Measurements from ENCODE around the gene CCND1. TPM values are rescaled to one million over a fixed set of nuclear protein-coding genes. Genes with fewer than 3 reads are reported as not detected.

The CCND1 gene
- total and polyA plus RNA-seq, 12 donors = 11.4 to 292 (median 173) TPM

- DNase-seq (peak in 1 of 2 donors; percentile 46), ATAC-seq (peak in 3 of 8 donors; percentile 12 to 19 (median 14))
- peaks cover 0 to 53% (median 40%) of the 10 kb centered on the region in 9 donors for H3K4me1 ChIP-seq
- peaks cover 0 to 7% (median 0%) of the 10 kb centered on the region in 11 donors for H3K9me3 ChIP-seq
- no peaks in the 10 kb centered on the region for H3K36me3 ChIP-seq
- H3K27ac ChIP-seq = peak overlapping the region in 5 of 10 donors; percentile 21 to 44 (median 34)
- H3K4me3 ChIP-seq = no peak overlapping the region
- peaks cover 0 to 51% (median 14%) of the 10 kb centered on the region in 7 donors for H3K27me3 ChIP-seq
- WGBS, 2 donors = 52 to 73% methylated on average over 7 of the region's 7 CpGs
- intact Hi-C loops (cut with DNase I) = loop anchor here in 2 of 10 donors (10.0 kb wide), 2 partner anchors 140 to 190 kb away; no protein-coding TSS in a partner anchor
- TF ChIP-seq CTCF (IDR thresholded peaks at IDR 0.05) = no peak
These were observed 6.4 kb upstream of the CCND1 start for GRCh38 chr11:69634590-69634989.

DNA sequence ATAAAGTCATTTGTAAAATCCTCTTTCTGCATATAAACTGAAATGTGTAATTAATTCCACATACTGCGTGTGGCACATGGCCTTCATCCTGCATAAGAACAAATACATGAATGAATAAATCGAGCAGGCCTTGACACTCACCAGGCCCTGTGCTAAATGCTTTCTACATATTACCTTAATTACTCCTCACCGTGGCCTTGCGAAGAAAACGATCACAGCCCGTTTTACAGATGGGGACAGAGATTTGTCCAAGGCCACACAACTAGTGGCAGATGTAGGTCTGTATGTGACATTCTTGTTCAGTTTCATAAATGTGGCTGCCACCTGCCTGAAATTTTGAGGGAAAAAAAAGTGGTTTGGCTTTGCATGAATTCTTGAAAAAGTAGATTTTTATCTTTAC, 5.8 kb upstream of the CCND1 start:
- peaks cover 0 to under 1% (median 0%) of the 10 kb centered on the region in 11 donors for H3K9me3 ChIP-seq
- ATAC-seq (no peak), DNase-seq (no peak)
- peak overlapping the region in 1 of 10 donors; percentile 44 for H3K27ac ChIP-seq
- intact Hi-C loops (cut with DNase I) = loop anchor here in 5 of 10 donors (5.0 to 10.0 kb wide), 4 partner anchors 138 to 193 kb away; no protein-coding TSS in a partner anchor
- 72 to 73% methylated on average over 6 of the region's 6 CpGs for whole genome bisulfite sequencing, 2 donors
- no peak for TF ChIP-seq CTCF (IDR thresholded peaks at IDR 0.05)
- no peaks in the 10 kb centered on the region for H3K36me3 ChIP-seq
- peaks cover 0 to 57% (median 14%) of the 10 kb centered on the region in 7 donors for H3K27me3 ChIP-seq
- no peak overlapping the region for H3K4me3 ChIP-seq
- peaks cover 0 to 59% (median 46%) of the 10 kb centered on the region in 9 donors for H3K4me1 ChIP-seq

GRCh38 chr11:69635804-69636511, 5.0 kb upstream of the CCND1 start:
- ATAC-seq = peak in 1 of 8 donors; percentile 1
- intact Hi-C loops (cut with DNase I) = loop anchor here in 5 of 10 donors (5.0 to 10.0 kb wide), 4 partner anchors 139 to 194 kb away; no protein-coding TSS in a partner anchor
- Histone ChIP-seq H3K27ac (peak overlapping the region in 7 of 10 donors; percentile 54 to 95 (median 75)), H3K4me1 (peaks cover 0 to 65% (median 52%) of the 10 kb centered on the region in 9 donors), H3K4me3 (peak overlapping the region in 9 of 10 donors; percentile 44 to 99 (median 81)), H3K9me3 (no peaks in the 10 kb centered on the region), H3K27me3 (peaks cover 0 to 65% (median 14%) of the 10 kb centered on the region in 7 donors), H3K36me3 (no peaks in the 10 kb centered on the region)
- no peak for DNase-seq
- TF ChIP-seq CTCF (IDR thresholded peaks at IDR 0.05) = no peak
- 10 to 16% methylated on average over 17 of the region's 17 CpGs for WGBS, 2 donors

GRCh38 chr11:69636512-69637197, 4.3 kb upstream of the CCND1 start:
- DNase-seq (peak; percentile 78 to 88), ATAC-seq (peak; percentile 29 to 61 (median 52))
- intact Hi-C loops (cut with DNase I) = loop anchor here in 5 of 10 donors (5.0 to 10.0 kb wide), 4 partner anchors 139 to 194 kb away; no protein-coding TSS in a partner anchor
- Histone ChIP-seq H3K9me3 (no peaks in the 10 kb centered on the region), H3K4me1 (peaks cover 0 to 65% (median 55%) of the 10 kb centered on the region in 9 donors), H3K36me3 (no peaks in the 10 kb centered on the region), H3K4me3 (peak overlapping the region; percentile 23 to 99 (median 80)), H3K27ac (peak overlapping the region in 9 of 10 donors; percentile 49 to 95 (median 75)), H3K27me3 (peaks cover 0 to 72% (median 14%) of the 10 kb centered on the region in 7 donors)
- WGBS, 2 donors = 3 to 4% methylated on average over 57 to 63 of the region's 63 CpGs
- no peak for TF ChIP-seq CTCF (IDR thresholded peaks at IDR 0.05)
